ENCODE results near the gene OLIG2.

OLIG2 gene

DNA sequence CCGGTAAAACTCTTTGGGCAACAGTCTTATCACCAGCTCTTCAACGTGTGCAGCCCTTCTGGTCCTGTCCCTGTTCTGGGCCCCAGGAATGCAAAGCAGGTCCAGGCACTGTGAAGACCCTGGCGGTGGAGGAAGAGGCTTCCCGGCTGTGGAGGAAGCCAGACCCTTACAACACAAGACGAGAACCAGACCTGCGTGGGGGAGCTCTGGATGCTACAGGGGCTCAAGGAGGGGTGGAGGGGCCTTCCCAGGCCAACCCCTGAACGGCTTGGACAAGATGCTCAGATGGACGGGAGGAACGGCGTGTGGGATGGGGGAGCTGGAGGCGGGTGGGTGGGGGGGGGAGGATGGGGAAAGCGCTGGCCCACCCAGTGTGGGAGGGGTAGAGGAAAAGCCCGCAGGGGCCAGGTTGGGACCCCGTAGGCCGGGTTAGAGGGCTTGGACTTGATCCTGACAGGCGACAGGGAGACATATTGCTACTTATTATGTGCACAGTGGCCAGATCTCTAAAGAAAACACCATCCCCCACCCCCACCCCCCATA lies 5.1 kb upstream of the OLIG2 start:
- DNase-seq, result no peak

DNA sequence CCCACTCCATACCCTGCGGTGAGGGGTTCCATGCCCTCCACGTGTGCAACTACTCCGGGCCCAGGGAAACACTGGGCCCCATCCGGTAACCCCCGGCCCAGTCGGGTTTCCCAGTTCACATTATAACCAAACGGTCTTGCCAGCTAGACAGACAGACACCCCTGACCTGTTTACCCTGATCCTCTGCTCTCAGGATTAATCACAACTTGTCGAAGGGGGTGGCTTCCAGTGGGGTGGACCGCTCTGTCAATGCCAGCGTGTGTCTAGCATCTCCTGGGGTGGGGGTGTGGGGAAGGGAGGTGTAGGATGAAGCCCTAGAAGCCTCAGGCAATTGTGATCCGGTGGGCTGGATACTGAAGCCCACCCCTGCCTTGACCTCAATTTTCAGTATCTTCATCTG lies 4.6 kb upstream of the OLIG2 start:
- DNase-seq, result no peak

DNA sequence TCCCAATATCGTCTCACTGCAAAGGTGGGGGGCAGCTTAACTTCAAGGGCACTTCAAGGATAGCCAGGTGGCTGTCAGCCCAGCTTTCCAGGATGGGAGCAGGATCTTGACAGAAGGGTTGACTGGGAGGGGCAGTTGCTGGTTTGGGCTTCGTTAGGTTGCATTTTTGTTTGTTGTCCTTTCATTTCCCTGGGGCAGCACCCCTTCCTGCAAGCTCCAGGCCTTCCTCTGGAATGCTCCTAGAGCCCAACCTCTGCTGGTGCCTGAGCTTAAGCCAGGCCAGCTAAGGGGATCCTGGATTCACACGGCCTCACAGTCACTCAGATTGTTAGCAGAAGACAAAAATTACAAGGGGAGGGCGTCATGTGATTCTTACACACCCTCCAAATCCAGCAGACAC lies 4.1 kb upstream of the OLIG2 start:
- no peak for DNase-seq

DNA sequence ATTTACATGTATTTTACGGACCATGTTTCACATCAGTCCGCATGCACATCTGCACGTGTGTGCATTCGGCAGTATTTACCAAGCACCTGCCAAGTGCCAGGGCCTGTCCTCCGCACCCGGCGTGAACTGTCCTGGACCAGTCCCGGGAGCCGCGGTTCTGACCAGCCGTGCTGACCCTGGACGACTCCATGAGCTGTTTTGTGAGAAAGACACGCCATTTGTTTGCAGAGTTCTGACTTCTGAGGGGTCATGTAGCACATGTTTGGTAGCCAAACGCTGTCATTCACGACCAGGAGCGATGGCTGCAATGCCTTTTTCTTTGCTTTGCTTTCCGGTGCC lies 3.3 kb upstream of the OLIG2 start:
- no peak for DNase-seq

DNA sequence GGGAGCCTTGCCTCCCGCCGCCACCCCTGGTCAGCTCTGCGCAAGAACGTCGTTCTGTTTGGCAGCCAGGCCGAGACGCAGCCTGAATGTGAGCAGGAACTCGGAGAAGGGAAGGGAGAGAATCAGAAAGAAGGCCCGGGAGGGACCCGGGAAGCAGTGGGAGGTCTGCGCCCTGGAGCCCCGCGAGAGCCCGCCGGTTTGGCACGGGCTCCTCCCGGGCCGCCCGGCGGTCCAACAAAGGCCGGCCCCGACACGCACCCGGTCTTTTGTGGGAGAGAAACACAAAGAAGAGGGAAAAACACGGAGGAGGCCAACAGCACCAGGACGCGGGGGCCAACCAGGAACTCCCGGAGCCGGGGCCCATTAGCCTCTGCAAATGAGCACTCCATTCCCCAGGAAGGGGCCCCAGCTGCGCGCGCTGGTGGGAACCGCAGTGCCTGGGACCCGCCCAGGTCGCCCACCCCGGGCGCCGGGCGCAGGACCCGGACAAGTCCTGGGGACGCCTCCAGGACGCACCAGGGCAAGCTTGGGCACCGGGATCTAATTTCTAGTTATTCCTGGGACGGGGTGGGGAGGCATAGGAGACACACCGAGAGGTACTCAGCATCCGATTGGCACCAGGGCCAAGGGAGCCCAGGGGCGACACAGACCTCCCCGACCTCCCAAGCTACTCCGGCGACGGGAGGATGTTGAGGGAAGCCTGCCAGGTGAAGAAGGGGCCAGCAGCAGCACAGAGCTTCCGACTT lies 2.7 kb upstream of the OLIG2 start:
- no peak for DNase-seq

DNA sequence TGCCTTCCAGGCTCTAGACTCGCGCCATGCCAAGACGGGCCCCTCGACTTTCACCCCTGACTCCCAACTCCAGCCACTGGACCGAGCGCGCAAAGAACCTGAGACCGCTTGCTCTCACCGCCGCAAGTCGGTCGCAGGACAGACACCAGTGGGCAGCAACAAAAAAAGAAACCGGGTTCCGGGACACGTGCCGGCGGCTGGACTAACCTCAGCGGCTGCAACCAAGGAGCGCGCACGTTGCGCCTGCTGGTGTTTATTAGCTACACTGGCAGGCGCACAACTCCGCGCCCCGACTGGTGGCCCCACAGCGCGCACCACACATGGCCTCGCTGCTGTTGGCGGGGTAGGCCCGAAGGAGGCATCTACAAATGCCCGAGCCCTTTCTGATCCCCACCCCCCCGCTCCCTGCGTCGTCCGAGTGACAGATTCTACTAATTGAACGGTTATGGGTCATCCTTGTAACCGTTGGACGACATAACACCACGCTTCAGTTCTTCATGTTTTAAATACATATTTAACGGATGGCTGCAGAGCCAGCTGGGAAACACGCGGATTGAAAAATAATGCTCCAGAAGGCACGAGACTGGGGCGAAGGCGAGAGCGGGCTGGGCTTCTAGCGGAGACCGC lies 2.0 kb upstream of the OLIG2 start:
- DNase-seq, result no peak

- DNase-seq, result no peak
Measured at GRCh38 chr21:33024201-33025103, 1.3 kb upstream of the OLIG2 start.

DNA sequence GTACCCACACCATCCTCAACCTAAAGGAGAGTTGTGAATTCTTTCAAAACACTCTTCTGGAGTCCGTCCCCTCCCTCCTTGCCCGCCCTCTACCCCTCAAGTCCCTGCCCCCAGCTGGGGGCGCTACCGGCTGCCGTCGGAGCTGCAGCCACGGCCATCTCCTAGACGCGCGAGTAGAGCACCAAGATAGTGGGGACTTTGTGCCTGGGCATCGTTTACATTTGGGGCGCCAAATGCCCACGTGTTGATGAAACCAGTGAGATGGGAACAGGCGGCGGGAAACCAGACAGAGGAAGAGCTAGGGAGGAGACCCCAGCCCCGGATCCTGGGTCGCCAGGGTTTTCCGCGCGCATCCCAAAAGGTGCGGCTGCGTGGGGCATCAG lies 638 bp upstream of the OLIG2 start:
- no peak for DNase-seq

DNA sequence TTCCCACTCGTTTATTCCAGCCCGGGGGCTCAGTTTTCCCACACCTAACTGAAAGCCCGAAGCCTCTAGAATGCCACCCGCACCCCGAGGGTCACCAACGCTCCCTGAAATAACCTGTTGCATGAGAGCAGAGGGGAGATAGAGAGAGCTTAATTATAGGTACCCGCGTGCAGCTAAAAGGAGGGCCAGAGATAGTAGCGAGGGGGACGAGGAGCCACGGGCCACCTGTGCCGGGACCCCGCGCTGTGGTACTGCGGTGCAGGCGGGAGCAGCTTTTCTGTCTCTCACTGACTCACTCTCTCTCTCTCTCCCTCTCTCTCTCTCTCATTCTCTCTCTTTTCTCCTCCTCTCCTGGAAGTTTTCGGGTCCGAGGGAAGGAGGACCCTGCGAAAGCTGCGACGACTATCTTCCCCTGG lies 716 bp downstream of the OLIG2 start:
- DNase-seq, result no peak

DNA sequence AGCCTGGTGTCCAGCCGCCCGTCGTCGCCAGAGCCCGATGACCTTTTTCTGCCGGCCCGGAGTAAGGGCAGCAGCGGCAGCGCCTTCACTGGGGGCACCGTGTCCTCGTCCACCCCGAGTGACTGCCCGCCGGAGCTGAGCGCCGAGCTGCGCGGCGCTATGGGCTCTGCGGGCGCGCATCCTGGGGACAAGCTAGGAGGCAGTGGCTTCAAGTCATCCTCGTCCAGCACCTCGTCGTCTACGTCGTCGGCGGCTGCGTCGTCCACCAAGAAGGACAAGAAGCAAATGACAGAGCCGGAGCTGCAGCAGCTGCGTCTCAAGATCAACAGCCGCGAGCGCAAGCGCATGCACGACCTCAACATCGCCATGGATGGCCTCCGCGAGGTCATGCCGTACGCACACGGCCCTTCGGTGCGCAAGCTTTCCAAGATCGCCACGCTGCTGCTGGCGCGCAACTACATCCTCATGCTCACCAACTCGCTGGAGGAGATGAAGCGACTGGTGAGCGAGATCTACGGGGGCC lies 1.2 kb downstream of the OLIG2 start:
- DNase-seq, result no peak

DNA sequence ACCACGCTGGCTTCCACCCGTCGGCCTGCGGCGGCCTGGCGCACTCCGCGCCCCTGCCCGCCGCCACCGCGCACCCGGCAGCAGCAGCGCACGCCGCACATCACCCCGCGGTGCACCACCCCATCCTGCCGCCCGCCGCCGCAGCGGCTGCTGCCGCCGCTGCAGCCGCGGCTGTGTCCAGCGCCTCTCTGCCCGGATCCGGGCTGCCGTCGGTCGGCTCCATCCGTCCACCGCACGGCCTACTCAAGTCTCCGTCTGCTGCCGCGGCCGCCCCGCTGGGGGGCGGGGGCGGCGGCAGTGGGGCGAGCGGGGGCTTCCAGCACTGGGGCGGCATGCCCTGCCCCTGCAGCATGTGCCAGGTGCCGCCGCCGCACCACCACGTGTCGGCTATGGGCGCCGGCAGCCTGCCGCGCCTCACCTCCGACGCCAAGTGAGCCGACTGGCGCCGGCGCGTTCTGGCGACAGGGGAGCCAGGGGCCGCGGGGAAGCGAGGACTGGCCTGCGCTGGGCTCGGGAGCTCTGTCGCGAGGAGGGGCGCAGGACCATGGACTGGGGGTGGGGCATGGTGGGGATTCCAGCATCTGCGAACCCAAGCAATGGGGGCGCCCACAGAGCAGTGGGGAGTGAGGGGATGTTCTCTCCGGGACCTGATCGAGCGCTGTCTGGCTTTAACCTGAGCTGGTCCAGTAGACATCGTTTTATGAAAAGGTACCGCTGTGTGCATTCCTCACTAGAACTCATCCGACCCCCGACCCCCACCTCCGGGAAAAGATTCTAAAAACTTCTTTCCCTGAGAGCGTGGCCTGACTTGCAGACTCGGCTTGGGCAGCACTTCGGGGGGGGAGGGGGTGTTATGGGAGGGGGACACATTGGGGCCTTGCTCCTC lies 1.9 kb downstream of the OLIG2 start:
- no peak for DNase-seq

GRCh38 chr21:33028287-33028670 lies 2.5 kb downstream of the OLIG2 start:
- no peak for DNase-seq

DNA sequence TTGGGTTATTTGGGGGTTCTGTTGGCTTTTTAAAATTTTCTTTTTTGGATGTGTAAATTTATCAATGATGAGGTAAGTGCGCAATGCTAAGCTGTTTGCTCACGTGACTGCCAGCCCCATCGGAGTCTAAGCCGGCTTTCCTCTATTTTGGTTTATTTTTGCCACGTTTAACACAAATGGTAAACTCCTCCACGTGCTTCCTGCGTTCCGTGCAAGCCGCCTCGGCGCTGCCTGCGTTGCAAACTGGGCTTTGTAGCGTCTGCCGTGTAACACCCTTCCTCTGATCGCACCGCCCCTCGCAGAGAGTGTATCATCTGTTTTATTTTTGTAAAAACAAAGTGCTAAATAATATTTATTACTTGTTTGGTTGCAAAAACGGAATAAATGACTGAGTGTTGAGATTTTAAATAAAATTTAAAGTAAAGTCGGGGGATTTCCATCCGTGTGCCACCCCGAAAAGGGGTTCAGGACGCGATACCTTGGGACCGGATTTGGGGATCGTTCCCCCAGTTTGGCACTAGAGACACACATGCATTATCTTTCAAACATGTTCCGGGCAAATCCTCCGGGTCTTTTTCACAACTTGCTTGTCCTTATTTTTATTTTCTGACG lies 3.1 kb downstream of the OLIG2 start:
- no peak for DNase-seq

DNA sequence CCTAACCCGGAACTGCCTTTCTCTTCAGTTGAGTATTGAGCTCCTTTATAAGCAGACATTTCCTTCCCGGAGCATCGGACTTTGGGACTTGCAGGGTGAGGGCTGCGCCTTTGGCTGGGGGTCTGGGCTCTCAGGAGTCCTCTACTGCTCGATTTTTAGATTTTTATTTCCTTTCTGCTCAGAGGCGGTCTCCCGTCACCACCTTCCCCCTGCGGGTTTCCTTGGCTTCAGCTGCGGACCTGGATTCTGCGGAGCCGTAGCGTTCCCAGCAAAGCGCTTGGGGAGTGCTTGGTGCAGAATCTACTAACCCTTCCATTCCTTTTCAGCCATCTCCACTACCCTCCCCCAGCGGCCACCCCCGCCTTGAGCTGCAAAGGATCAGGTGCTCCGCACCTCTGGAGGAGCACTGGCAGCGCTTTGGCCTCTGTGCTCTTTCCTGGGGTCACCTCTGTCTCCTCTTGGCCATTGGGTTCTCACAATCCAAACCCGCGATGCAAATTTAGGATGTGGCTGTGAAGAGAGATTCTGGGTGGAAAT lies 3.7 kb downstream of the OLIG2 start:
- DNase-seq, result no peak

DNA sequence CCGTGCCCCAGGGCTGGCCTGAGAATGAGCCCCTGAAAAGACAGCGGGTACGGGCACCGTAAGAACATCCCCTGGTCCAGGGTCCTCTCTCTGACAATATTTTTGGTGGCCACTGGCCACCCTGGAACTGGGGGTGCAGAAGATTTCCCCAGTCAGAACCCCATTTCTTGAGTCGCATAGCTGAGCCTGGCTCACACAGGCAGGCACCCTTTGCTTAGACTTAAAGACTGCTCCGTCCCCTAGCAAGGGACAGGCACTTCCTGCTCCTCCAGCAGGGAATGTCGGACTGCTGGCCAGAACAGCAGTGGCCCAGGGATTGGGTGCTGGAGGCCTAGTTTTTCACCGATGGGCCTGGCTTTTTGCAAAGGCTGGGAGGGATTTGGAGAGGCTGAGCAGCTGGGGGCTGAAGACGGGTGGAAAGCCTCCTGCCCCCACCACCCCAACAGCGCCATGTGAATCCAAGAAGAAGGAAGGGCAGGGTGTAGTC lies 4.3 kb downstream of the OLIG2 start:
- no peak for DNase-seq

DNA sequence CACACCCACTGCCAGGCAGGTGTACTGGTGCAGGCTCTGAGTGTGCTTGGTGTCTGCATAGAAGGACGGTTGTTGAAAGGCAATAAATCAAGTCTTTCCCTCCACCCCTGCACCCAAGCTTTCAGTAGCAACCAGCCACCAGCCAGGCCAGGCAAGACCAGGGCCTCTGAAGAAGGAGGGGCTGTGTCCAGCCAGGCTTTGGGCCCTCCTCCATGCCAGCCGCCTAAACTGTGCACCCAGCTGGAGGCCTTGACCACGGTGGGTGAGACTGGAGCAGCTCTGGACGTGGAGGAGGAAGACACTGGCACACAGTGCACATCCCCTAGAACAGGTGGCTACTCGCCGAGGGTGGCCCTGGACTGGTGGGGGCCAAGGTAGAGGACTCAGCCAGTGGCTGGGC lies 4.9 kb downstream of the OLIG2 start:
- DNase-seq, result no peak

DNA sequence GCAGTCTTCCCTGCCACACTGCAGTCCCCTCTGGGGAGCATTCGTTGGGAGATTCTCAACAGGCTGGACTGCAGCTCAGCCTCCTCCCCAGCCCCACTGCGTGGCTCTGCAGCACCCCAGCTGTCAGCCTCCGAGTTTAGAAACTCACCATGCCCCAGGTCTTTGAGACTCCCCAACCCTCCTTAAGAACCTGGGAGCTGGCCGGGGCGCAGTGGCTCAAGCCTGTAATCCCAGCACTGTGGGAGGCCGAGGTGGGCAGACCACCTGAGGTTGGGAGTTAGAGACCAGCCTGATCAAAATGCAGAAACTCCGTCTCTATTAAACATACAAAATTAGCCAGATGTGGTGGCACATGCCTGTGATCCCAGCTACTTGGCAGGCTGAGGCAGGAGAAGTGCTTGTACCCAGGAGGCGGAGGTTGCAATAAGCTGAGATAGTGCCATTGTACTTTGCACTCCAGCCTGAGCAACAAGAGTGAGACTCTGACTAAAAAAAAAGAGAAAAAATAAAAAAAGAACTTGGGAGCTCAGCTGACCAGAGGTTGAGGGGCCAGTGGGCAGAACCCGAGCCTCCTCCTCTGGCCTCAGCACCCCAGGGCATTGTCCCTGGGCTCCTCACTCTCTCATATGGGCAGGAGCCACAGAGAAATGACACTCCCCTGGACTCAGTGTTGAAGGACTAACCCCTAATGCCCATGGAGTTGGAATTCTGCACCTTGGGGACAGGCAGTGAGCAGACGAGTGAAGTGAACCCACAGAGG lies 5.6 kb downstream of the OLIG2 start:
- no peak for DNase-seq

DNA sequence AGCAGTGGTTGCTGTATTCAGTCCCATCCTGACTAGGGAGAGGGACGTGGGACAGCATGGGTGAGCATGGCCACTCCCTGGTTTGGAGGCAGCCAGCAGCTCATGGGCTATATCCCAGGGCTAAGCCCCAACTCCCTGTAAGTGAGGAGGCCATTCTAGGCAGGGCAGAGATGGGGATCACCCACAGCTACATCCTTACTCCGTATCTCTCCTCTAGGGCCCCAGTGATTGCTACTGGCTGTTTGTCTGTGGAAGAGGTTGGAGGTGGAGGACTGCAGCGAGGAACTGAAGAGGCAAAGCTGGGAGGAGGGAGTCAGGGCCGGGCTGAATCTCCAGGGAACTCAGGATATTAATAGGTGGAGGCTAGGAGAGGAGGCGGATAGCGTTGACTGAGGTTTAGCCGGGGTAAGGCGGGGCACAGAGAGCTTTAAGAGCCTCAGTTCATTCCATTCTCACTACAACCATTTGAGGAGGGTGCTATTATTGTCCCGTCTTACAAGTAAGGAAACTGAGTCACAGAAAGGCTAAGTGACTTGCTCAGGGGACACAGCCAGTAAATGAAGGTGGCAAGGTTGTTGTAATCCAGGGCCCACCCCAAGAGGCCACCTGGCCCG lies 6.8 kb downstream of the OLIG2 start:
- no peak for DNase-seq

- no peak for DNase-seq
Measured at GRCh38 chr21:33033094-33033951, 7.6 kb downstream of the OLIG2 start.

Measured in fibroblast of upper back skin (primary cell).